OCI-LY7 (cell line): ENCODE data around the gene CREG2. TPM values are rescaled to one million over a fixed set of nuclear protein-coding genes. Genes with fewer than 3 reads are reported as not detected.

Source experiments
- BruUV-seq: library from RNA; stranded (reverse); fragments of 400-500 nt; replicated peaks from 2 replicates; lab custom pipeline; 2021; lab: Mats Ljungman, UMichigan
- CTCF ChIA-PET: fragments of 300-600 bp; sonication (Branson Sonifier 250); formaldehyde crosslinking; loops from one replicate; lab custom pipeline; 2022; ENCODE audit warnings: antibody characterized with exemption; ENCODE audit not compliant: unreplicated experiment; lab: Charles Lee
- POLR2A ChIA-PET: fragments of 300-600 bp; sonication (Branson Sonifier 250); formaldehyde crosslinking; loops from one replicate; lab custom pipeline; 2022; ENCODE audit warnings: antibody characterized with exemption; lab: Charles Lee
- DNase-seq: peaks from one replicate; pipeline ENCODE4 v3.0.0-alpha.2; 2015; ENCODE audit warnings: low spot score
- H2AFZ ChIP-seq: fragments of 200-600 bp; sonication (generic), shearing (Covaris generic); 2 replicates; pipeline ENCODE4 v1.6.1; 2014; ENCODE audit warnings: mild to moderate bottlenecking, antibody characterized with exemption, low read length, moderate library complexity
- H3K27ac ChIP-seq: fragments of 200-600 bp; sonication (generic); 2 replicates; pipeline ENCODE4 v1.5.1; 2014; ENCODE audit warnings: mixed run types, low read depth, mild to moderate bottlenecking, moderate library complexity, low read length, inconsistent platforms; ENCODE audit not compliant: poor library complexity, severe bottlenecking
- H3K36me3 ChIP-seq: fragments of 200-600 bp; sonication (generic); 2 replicates; pipeline ENCODE4 v1.6.1; 2014; ENCODE audit warnings: mild to moderate bottlenecking, antibody characterized with exemption, low read length, moderate library complexity, mixed read lengths; ENCODE audit not compliant: insufficient read depth
- H3K4me1 ChIP-seq: fragments of 200-600 bp; sonication (generic); 2 replicates; pipeline ENCODE4 v1.5.1; 2014; ENCODE audit warnings: mild to moderate bottlenecking, low read length; ENCODE audit not compliant: insufficient read depth, poor library complexity, severe bottlenecking
- H3K4me2 ChIP-seq: fragments of 200-600 bp; sonication (generic); 2 replicates; pipeline ENCODE4 v1.6.1; 2014; ENCODE audit warnings: mild to moderate bottlenecking, low read length
- H3K4me3 ChIP-seq: fragments of 200-600 bp; sonication (generic); 2 replicates; pipeline ENCODE4 v1.5.1; 2014; ENCODE audit warnings: mild to moderate bottlenecking, low read depth, low read length; ENCODE audit not compliant: poor library complexity, severe bottlenecking
- H3K79me2 ChIP-seq: fragments of 200-600 bp; sonication (generic); 2 replicates; pipeline ENCODE4 v1.6.1; 2016; ENCODE audit warnings: low read depth, mild to moderate bottlenecking, low read length, moderate library complexity, mixed read lengths; ENCODE audit not compliant: insufficient read depth
- H3K9me2 ChIP-seq: fragments of 200-600 bp; sonication (generic); 2 replicates; pipeline ENCODE4 v1.6.1; 2016; ENCODE audit warnings: mild to moderate bottlenecking, low read length, mixed read lengths; ENCODE audit not compliant: insufficient read depth
- H3K9me3 ChIP-seq: fragments of 200-600 bp; sonication (generic); 2 replicates; pipeline ENCODE4 v1.6.1; 2014; ENCODE audit warnings: mild to moderate bottlenecking, mixed run types, low read length, mixed read lengths
- H4K20me1 ChIP-seq: fragments of 200-600 bp; sonication (generic); 2 replicates; pipeline ENCODE4 v1.6.1; 2014; ENCODE audit warnings: mild to moderate bottlenecking, antibody characterized with exemption, low read length, moderate library complexity, mixed read lengths; ENCODE audit not compliant: insufficient read depth
- EZH2phosphoT487 ChIP-seq: fragments of 200-600 bp; sonication (generic); IDR thresholded peaks from 2 replicates; pipeline ENCODE4 v1.6.1; 2018; ENCODE audit warnings: low read depth, borderline replicate concordance, mild to moderate bottlenecking, mixed run types, antibody characterized with exemption, low read length, moderate library complexity, mixed read lengths
- intact Hi-C: fragments of 100-400 bp; cut with micrococcal nuclease; formaldehyde crosslinking; loops from one replicate; pipeline ENCODE4 v1.10.0; 2022; ENCODE audit not compliant: unreplicated experiment
- total RNA-seq, 2 experiments: library from RNA; depleted of rRNA in 1 of 2; stranded (reverse); fragments of >200 nt in 1 of 2; shearing (Covaris generic) in 1 of 2; gene quantifications; 2 replicates each; pipeline ENCODE4 v1.2.3, GENCODE V29; 2014 to 2022
- TF ChIP-seq, protein P1 (sequence below): fragments of 200-600 bp; sonication (generic); conservative IDR thresholded peaks from 2 replicates; pipeline ENCODE4 v1.5.1; 2014; ENCODE audit warnings: mild to moderate bottlenecking, antibody characterized with exemption, low read length, moderate library complexity, mixed read lengths

The CREG2 gene
- total RNA-seq, 2 experiments from 2014 or later, result not detected

DNA sequence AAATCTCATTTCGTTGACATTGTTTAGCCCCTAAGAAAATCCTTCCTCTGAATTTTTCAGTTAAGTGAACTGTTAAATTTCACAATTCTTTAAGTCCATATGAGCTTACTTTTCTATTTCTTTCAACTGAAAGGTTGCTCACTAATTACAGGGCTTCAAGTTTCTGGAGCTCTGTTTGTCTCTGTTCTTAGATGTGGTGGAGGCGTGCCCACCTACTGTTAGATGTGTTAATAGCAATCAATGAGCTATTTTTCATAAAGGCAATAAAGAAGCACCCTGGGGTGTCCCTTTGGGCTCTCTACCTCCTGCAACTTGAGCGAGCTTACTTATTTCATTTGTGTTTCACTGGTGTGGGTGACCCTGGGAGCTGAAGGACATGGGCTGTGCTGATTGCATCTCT lies 25.0 kb downstream of the CREG2 start:
- Histone ChIP-seq H3K9me3 (no peaks in the 10 kb centered on the region), H3K36me3 (no peaks in the 10 kb centered on the region), H3K4me3 (no peak overlapping the region), H3K79me2 (no peaks in the 10 kb centered on the region), H3K27ac (no peak overlapping the region), H3K4me2 (no peak overlapping the region), H2AFZ (no peak overlapping the region), H3K4me1 (no peaks in the 10 kb centered on the region), H3K9me2 (no peaks in the 10 kb centered on the region), H4K20me1 (no peaks in the 10 kb centered on the region)
- intact Hi-C loops, result no loop called here
- TF ChIP-seq, protein P1, sequence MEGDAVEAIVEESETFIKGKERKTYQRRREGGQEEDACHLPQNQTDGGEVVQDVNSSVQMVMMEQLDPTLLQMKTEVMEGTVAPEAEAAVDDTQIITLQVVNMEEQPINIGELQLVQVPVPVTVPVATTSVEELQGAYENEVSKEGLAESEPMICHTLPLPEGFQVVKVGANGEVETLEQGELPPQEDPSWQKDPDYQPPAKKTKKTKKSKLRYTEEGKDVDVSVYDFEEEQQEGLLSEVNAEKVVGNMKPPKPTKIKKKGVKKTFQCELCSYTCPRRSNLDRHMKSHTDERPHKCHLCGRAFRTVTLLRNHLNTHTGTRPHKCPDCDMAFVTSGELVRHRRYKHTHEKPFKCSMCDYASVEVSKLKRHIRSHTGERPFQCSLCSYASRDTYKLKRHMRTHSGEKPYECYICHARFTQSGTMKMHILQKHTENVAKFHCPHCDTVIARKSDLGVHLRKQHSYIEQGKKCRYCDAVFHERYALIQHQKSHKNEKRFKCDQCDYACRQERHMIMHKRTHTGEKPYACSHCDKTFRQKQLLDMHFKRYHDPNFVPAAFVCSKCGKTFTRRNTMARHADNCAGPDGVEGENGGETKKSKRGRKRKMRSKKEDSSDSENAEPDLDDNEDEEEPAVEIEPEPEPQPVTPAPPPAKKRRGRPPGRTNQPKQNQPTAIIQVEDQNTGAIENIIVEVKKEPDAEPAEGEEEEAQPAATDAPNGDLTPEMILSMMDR, result no peak
- no peak for TF ChIP-seq EZH2phosphoT487
- BruUV-seq, result no TSS peak
- CTCF ChIA-PET, result no interaction called here
- POLR2A ChIA-PET, result interaction anchor here (0.5 kb wide), 1 partner anchor 16 kb away, joined by 3 read pairs; no protein-coding TSS in a partner anchor
- DNase-seq, result no peak

DNA sequence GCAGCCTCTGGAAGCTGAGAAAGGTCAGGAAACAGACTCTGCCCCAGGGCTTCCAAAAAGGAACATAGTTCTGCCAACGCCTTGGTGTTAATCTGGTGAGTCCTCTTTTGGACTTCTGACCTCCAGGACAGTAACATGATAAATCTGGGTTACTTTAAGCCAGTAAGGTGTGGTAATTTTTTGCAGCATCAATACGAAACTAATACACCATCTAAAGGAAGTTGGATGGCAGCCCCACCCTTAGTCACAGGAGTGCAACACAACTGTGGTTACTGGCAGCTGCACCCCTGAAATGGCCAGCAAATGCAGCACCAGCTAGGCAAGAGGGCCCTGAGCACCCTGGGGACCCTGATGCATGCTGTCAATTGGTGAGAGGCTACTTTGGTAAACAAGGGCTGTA lies 25.8 kb downstream of the CREG2 start:
- H4K20me1 ChIP-seq, result no peaks in the 10 kb centered on the region
- H3K9me3 ChIP-seq, result no peaks in the 10 kb centered on the region
- no peaks in the 10 kb centered on the region for H3K4me1 ChIP-seq
- TF ChIP-seq EZH2phosphoT487, result no peak
- TF ChIP-seq, protein P1, result no peak
- H3K27ac ChIP-seq, result no peak overlapping the region
- H2AFZ ChIP-seq, result no peak overlapping the region
- POLR2A ChIA-PET, result no interaction called here
- no peaks in the 10 kb centered on the region for H3K79me2 ChIP-seq
- no peak for DNase-seq
- no peak overlapping the region for H3K4me3 ChIP-seq
- H3K4me2 ChIP-seq, result no peak overlapping the region
- intact Hi-C loops, result no loop called here
- no TSS peak for BruUV-seq
- H3K9me2 ChIP-seq, result no peaks in the 10 kb centered on the region
- no peaks in the 10 kb centered on the region for H3K36me3 ChIP-seq
- CTCF ChIA-PET, result no interaction called here

GRCh38 chr2:101361121-101361520 lies 26.2 kb downstream of the CREG2 start:
- Histone ChIP-seq H2AFZ (no peak overlapping the region), H3K36me3 (no peaks in the 10 kb centered on the region), H3K79me2 (no peaks in the 10 kb centered on the region), H3K4me3 (no peak overlapping the region), H3K4me1 (no peaks in the 10 kb centered on the region), H4K20me1 (no peaks in the 10 kb centered on the region), H3K9me3 (no peaks in the 10 kb centered on the region), H3K4me2 (no peak overlapping the region), H3K9me2 (no peaks in the 10 kb centered on the region), H3K27ac (no peak overlapping the region)
- TF ChIP-seq, protein P1, result no peak
- TF ChIP-seq EZH2phosphoT487, result no peak
- ChIA-PET POLR2A (no interaction called here), CTCF (no interaction called here)
- intact Hi-C loops, result no loop called here
- BruUV-seq, result no TSS peak
- no peak for DNase-seq
